GM12878 (cell line): ENCODE results near the gene CLDN25. TPM values are rescaled to one million over a fixed set of nuclear protein-coding genes. Genes with fewer than 3 reads are reported as not detected.

Experiments
- ATAC-seq: fragments of 200-7000 bp; cut with Tn5 transposase; 3 replicates; pipeline ENCODE4 v1.9.1; 2020; ENCODE audit warnings: mild to moderate bottlenecking, moderate library complexity
- BruUV-seq: library from RNA; stranded (reverse); fragments of 400-500 nt; replicated peaks from 2 replicates; lab custom pipeline; 2021; lab: Mats Ljungman, UMichigan
- CTCF ChIA-PET: fragments of 300-600 bp; sonication (Branson Sonifier 250); formaldehyde crosslinking; extraction: SDS; loops from one replicate; lab custom pipeline; 2021; ENCODE audit warnings: inconsistent platforms; lab: Yijun Ruan, JAX
- POLR2A ChIA-PET: fragments of 350-600 bp; formaldehyde crosslinking; extraction: SDS; loops from one replicate; lab custom pipeline; 2021; ENCODE audit warnings: inconsistent platforms; lab: Charles Lee
- RAD21 ChIA-PET: fragments of 300-600 bp; sonication (Branson Sonifier 250); formaldehyde crosslinking; loops from one replicate; lab custom pipeline; 2023; ENCODE audit warnings: antibody characterized with exemption; ENCODE audit not compliant: unreplicated experiment; lab: Charles Lee
- SMC1A ChIA-PET: fragments of 300-600 bp; sonication (Branson Sonifier 250); formaldehyde crosslinking; loops from one replicate; lab custom pipeline; 2023; ENCODE audit not compliant: unreplicated experiment, uncharacterized antibody; lab: Charles Lee
- DNase-seq: peaks from one replicate; pipeline ENCODE4 v3.0.0-alpha.2; 2011; ENCODE audit warnings: low read depth, low spot score
- FAIRE-seq: peaks from 3 replicates; lab custom pipeline; 2011; peaks lifted over from hg19 to GRCh38; lab: Jason Lieb, UNC
- H2AFZ ChIP-seq: 2 replicates; pipeline ENCODE4 v1.6.0; 2011; ENCODE audit warnings: low read depth, low read length, control low read depth; ENCODE audit not compliant: control insufficient read depth
- H3K27ac ChIP-seq: 2 replicates; pipeline ENCODE4 v1.5.1; 2011; ENCODE audit warnings: control low read depth; ENCODE audit not compliant: control insufficient read depth, insufficient read depth
- H3K27me3 ChIP-seq, 2 experiments: replicated peaks in 1 of 2; 2 replicates each; pipeline versions ENCODE4 v1.6.0 to v1.6.1; 2011; ENCODE audit warnings: low read length in 1 of 2; ENCODE audit not compliant: control insufficient read depth in 2 of 2, insufficient read depth in 2 of 2
- H3K36me3 ChIP-seq, 2 experiments: 2 replicates each; pipeline ENCODE4 v1.5.1; 2011; ENCODE audit warnings: low read length in 1 of 2; ENCODE audit not compliant: control insufficient read depth in 2 of 2, insufficient read depth in 2 of 2
- H3K4me1 ChIP-seq: 2 replicates; pipeline ENCODE4 v1.6.1; 2011; ENCODE audit warnings: mild to moderate bottlenecking, low read length, moderate library complexity, mixed read lengths; ENCODE audit not compliant: control insufficient read depth, insufficient read depth
- H3K4me2 ChIP-seq: 2 replicates; pipeline ENCODE4 v1.6.0; 2011; ENCODE audit warnings: control low read depth; ENCODE audit not compliant: control insufficient read depth, insufficient read depth
- H3K4me3 ChIP-seq: fragments of 200-600 bp; sonication (generic); 2 replicates; pipeline ENCODE4 v1.5.1; 2016
- H3K79me2 ChIP-seq: 2 replicates; pipeline ENCODE4 v1.6.0; 2011; ENCODE audit warnings: low read length; ENCODE audit not compliant: control insufficient read depth, insufficient read depth
- H3K9ac ChIP-seq: 2 replicates; pipeline ENCODE4 v1.8.0; 2011; ENCODE audit warnings: low read length, control low read depth, mixed read lengths; ENCODE audit not compliant: control insufficient read depth, insufficient read depth
- H3K9me3 ChIP-seq: replicated peaks from 3 replicates; pipeline ENCODE4 v1.5.1; 2011; ENCODE audit warnings: mild to moderate bottlenecking, low read length; ENCODE audit not compliant: control insufficient read depth, insufficient read depth
- H4K20me1 ChIP-seq: 2 replicates; pipeline ENCODE4 v1.6.0; 2011; ENCODE audit not compliant: control insufficient read depth, insufficient read depth
- HDGF ChIP-seq: fragments of 450-650 bp; IDR thresholded peaks from 2 replicates; pipeline ENCODE4 v1.6.1; 2016; ENCODE audit warnings: antibody characterized with exemption
- MTA3 ChIP-seq: IDR thresholded peaks from 2 replicates; pipeline ENCODE4 v1.6.1; 2012; ENCODE audit warnings: low read length, inconsistent platforms, borderline replicate concordance
- NRF1 ChIP-seq: conservative IDR thresholded peaks from 2 replicates; pipeline ENCODE4 v1.6.1; 2011; ENCODE audit warnings: mild to moderate bottlenecking, low read depth, low read length, improper control_type of control experiment
- RAD21 ChIP-seq: IDR thresholded peaks from 2 replicates; pipeline ENCODE4 v1.6.1; 2011; ENCODE audit warnings: mild to moderate bottlenecking, low read depth, low read length, moderate library complexity; ENCODE audit not compliant: insufficient read depth
- SMC3 ChIP-seq: IDR thresholded peaks from 2 replicates; pipeline ENCODE4 v1.6.1; 2011; ENCODE audit warnings: low read length, improper control_type of control experiment, borderline replicate concordance
- WGBS: methylation state at CpG from one replicate; pipeline ENCODE4 v1.1.6; 2016; ENCODE audit warnings: low lambda C conversion rate; ENCODE audit not compliant: insufficient replicate concordance, insufficient coverage; ENCODE audit errors: missing lambda C conversion rate; 5-methylcytosine and 5-hydroxymethylcytosine counted together
- in situ Hi-C: fragments of 300-500 bp; cut with MboI; formaldehyde crosslinking; loops from 9 replicates; pipeline ENCODE4 v1.14.3; 2018; ENCODE audit warnings: mixed read lengths
- intact Hi-C: fragments of 100-400 bp; cut with micrococcal nuclease; formaldehyde crosslinking; loops from one replicate; pipeline ENCODE4 v1.14.2; 2022; ENCODE audit not compliant: unreplicated experiment
- polyA plus RNA-seq, 11 experiments: library from polyadenylated mRNA; depleted of rRNA in 4 of 11; unstranded in 6 of 11; stranded (reverse) in 5 of 11; fragments of >200 nt; fragmentation: Nextera tagmentation in 4 of 11; fragmentation: Illumina TruSeq in 1 of 11; extraction: Ambion mirVana in 4 of 11; extraction: Trizol in 1 of 11; gene quantifications; 1 replicate in 1 of 11; 2 replicates in 10 of 11; pipeline versions ENCODE4 v1.2.1 to v1.2.3, GENCODE V29; 2011 to 2016; ENCODE audit warnings: inconsistent platforms in 2 of 11, missing spikeins in 2 of 11, low read depth in 1 of 11
- total RNA-seq, 4 experiments: library from RNA; depleted of rRNA in 3 of 4; stranded (reverse); fragments of >200 nt in 3 of 4; fragmentation: Illumina TruSeq in 1 of 4; extraction: Trizol in 1 of 4; gene quantifications; 2 replicates each; pipeline versions ENCODE4 v1.2.1 to v1.2.3, GENCODE V29; 2013 to 2021
- TF ChIP-seq, protein P1 (sequence below): IDR thresholded peaks from 2 replicates; pipeline ENCODE4 v1.6.1; 2012; ENCODE audit warnings: improper control_type of control experiment, low read depth, low read length; ENCODE audit not compliant: insufficient replicate concordance
- TF ChIP-seq, protein P2 (sequence below), 3 experiments: IDR thresholded peaks in 2 of 3; conservative IDR thresholded peaks in 1 of 3; 2 replicates each; pipeline ENCODE4 v1.5.1; 2011; ENCODE audit warnings: low read depth in 3 of 3, low read length in 3 of 3, mild to moderate bottlenecking in 3 of 3, control low read depth in 2 of 3, moderate library complexity in 2 of 3, inconsistent platforms in 1 of 3, mixed read lengths in 1 of 3; ENCODE audit not compliant: control insufficient read depth in 2 of 3, insufficient read depth in 1 of 3; ENCODE audit errors: extremely low read depth in 1 of 3

CLDN25 gene
- total and polyA plus RNA-seq, 10 of the 15 experiments (the other 5 are each of a cell fraction or from before 2014, with no cell fraction given): not detected

DNA sequence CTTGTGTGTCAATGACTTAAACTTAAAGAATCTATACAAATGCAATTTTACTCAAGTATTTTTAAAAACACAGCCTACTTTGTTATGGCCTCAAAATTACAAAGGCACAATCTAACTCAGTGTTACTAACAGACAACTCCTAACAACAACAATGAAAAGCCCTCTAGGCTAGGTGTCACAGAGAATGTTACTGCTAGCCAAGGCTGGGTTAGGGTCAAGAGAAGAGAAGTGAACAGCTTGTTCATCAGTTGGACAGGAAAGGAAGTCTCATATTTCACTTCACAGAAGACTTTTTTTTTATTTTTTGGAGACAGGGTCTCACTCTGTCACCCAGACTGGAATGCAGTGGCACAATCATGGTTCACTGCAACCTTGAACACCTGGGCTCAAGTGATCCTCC lies 26.0 kb downstream of the CLDN25 start:
- TF ChIP-seq HDGF: no peak
- in situ Hi-C loops: loop anchor here (10.0 kb wide), 1 partner anchor 459 kb away; no protein-coding TSS in a partner anchor
- ChIA-PET CTCF (interaction anchor here (0.7 to 4.2 kb wide), 13 partner anchors 9 to 456 kb away, joined by 3 to 28 read pairs (median 6); partner anchors contain the start of gene ZW10), RAD21 (interaction anchor here (1.0 to 2.7 kb wide), 3 partner anchors 10 to 455 kb away, joined by 3 to 7 read pairs (median 5); no protein-coding TSS in a partner anchor), SMC1A (interaction anchor here (1.6 to 3.7 kb wide), 3 partner anchors 26 to 455 kb away, joined by 4 to 12 read pairs (median 7); no protein-coding TSS in a partner anchor), POLR2A (interaction anchor here (0.5 kb wide), 1 partner anchor 69 kb away, joined by 3 read pairs; no protein-coding TSS in a partner anchor)
- H3K27me3 ChIP-seq: no peaks in the 10 kb centered on the region
- DNase-seq (no peak), ATAC-seq (no peak), FAIRE-seq (no peak)
- no peaks in the 10 kb centered on the region for H3K4me1 ChIP-seq
- no peak overlapping the region for H2AFZ ChIP-seq
- no peak overlapping the region for H3K9ac ChIP-seq
- peaks cover 5 to 21% of the 10 kb centered on the region in 2 experiments for H3K36me3 ChIP-seq
- BruUV-seq: no TSS peak
- H3K9me3 ChIP-seq: no peaks in the 10 kb centered on the region
- no peak overlapping the region for H3K27ac ChIP-seq
- no peak overlapping the region for H3K4me2 ChIP-seq
- H3K79me2 ChIP-seq: no peaks in the 10 kb centered on the region
- no peak overlapping the region for H3K4me3 ChIP-seq
- intact Hi-C loops: loop anchor here (5.0 kb wide), 1 partner anchor 457 kb away; no protein-coding TSS in a partner anchor
- H4K20me1 ChIP-seq: no peaks in the 10 kb centered on the region

DNA sequence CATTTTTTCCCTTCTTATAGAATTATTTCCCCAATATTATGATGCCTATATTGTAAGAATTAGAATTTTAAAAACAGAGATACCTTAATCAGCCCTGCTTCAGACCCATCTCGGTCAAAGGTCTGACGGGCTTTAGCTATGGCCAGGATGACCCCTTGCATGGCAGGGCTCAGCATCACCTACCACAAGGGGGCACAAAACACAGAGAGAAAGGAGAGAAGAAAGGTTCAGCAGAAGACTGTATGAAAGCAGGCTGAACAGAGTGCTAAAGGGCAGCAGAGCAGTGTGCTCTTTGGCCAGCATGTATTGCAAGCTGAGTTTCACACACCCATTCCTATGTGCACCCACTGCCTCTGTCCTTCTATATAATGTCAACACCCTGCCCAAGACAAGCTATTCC lies 26.8 kb downstream of the CLDN25 start:
- in situ Hi-C loops: loop anchor here (10.0 kb wide), 1 partner anchor 458 kb away; no protein-coding TSS in a partner anchor
- H3K79me2 ChIP-seq: no peaks in the 10 kb centered on the region
- H3K36me3 ChIP-seq: peaks cover 5 to 21% of the 10 kb centered on the region in 2 experiments
- BruUV-seq: no TSS peak
- DNase-seq: no peak
- TF ChIP-seq SMC3 (peak; percentile 58), NRF1 (no peak), RAD21 (peak; percentile 53), MTA3 (no peak)
- TF ChIP-seq, protein P1, sequence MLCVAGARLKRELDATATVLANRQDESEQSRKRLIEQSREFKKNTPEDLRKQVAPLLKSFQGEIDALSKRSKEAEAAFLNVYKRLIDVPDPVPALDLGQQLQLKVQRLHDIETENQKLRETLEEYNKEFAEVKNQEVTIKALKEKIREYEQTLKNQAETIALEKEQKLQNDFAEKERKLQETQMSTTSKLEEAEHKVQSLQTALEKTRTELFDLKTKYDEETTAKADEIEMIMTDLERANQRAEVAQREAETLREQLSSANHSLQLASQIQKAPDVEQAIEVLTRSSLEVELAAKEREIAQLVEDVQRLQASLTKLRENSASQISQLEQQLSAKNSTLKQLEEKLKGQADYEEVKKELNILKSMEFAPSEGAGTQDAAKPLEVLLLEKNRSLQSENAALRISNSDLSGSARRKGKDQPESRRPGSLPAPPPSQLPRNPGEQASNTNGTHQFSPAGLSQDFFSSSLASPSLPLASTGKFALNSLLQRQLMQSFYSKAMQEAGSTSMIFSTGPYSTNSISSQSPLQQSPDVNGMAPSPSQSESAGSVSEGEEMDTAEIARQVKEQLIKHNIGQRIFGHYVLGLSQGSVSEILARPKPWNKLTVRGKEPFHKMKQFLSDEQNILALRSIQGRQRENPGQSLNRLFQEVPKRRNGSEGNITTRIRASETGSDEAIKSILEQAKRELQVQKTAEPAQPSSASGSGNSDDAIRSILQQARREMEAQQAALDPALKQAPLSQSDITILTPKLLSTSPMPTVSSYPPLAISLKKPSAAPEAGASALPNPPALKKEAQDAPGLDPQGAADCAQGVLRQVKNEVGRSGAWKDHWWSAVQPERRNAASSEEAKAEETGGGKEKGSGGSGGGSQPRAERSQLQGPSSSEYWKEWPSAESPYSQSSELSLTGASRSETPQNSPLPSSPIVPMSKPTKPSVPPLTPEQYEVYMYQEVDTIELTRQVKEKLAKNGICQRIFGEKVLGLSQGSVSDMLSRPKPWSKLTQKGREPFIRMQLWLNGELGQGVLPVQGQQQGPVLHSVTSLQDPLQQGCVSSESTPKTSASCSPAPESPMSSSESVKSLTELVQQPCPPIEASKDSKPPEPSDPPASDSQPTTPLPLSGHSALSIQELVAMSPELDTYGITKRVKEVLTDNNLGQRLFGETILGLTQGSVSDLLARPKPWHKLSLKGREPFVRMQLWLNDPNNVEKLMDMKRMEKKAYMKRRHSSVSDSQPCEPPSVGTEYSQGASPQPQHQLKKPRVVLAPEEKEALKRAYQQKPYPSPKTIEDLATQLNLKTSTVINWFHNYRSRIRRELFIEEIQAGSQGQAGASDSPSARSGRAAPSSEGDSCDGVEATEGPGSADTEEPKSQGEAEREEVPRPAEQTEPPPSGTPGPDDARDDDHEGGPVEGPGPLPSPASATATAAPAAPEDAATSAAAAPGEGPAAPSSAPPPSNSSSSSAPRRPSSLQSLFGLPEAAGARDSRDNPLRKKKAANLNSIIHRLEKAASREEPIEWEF: no peak
- TF ChIP-seq, protein P2, sequence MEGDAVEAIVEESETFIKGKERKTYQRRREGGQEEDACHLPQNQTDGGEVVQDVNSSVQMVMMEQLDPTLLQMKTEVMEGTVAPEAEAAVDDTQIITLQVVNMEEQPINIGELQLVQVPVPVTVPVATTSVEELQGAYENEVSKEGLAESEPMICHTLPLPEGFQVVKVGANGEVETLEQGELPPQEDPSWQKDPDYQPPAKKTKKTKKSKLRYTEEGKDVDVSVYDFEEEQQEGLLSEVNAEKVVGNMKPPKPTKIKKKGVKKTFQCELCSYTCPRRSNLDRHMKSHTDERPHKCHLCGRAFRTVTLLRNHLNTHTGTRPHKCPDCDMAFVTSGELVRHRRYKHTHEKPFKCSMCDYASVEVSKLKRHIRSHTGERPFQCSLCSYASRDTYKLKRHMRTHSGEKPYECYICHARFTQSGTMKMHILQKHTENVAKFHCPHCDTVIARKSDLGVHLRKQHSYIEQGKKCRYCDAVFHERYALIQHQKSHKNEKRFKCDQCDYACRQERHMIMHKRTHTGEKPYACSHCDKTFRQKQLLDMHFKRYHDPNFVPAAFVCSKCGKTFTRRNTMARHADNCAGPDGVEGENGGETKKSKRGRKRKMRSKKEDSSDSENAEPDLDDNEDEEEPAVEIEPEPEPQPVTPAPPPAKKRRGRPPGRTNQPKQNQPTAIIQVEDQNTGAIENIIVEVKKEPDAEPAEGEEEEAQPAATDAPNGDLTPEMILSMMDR (IDR thresholded peaks at IDR 0.05 in 2 of 3, conservative IDR thresholded peaks at IDR 0.05 in 1 of 3; ENCODE audit: control insufficient read depth in 2 of 3, extremely low read depth in 1 of 3, insufficient read depth in 1 of 3, low read depth in 3 of 3, low read length in 3 of 3): peak; percentile 51 to 67 (median 55)
- TF ChIP-seq, all 136 proteins: peak for 3
- H3K27ac ChIP-seq: no peak overlapping the region
- no peaks in the 10 kb centered on the region for H3K4me1 ChIP-seq
- H2AFZ ChIP-seq: no peak overlapping the region
- ChIA-PET RAD21 (interaction anchor here (0.6 to 2.7 kb wide), 5 partner anchors 9 to 454 kb away, joined by 3 to 7 read pairs (median 3); no protein-coding TSS in a partner anchor), CTCF (interaction anchor here (0.7 to 4.2 kb wide), 16 partner anchors 10 to 456 kb away, joined by 3 to 28 read pairs (median 4); no protein-coding TSS in a partner anchor), SMC1A (interaction anchor here (0.6 to 3.7 kb wide), 7 partner anchors 10 to 1396 kb away, joined by 3 to 12 read pairs (median 3); no protein-coding TSS in a partner anchor), POLR2A (interaction anchor here (0.6 to 0.7 kb wide), 2 partner anchors 70 to 1583 kb away, joined by 4 to 8 read pairs; no protein-coding TSS in a partner anchor)
- H4K20me1 ChIP-seq: no peaks in the 10 kb centered on the region
- FAIRE-seq (no peak), ATAC-seq (peak; percentile 83)
- intact Hi-C loops: loop anchor here (5.0 kb wide), 1 partner anchor 456 kb away; no protein-coding TSS in a partner anchor
- no peak overlapping the region for H3K9ac ChIP-seq
- 82% methylated on average over 2 of the region's 2 CpGs for WGBS
- no peaks in the 10 kb centered on the region for H3K27me3 ChIP-seq
- no peak overlapping the region for H3K4me3 ChIP-seq
- H3K9me3 ChIP-seq: no peaks in the 10 kb centered on the region
- no peak overlapping the region for H3K4me2 ChIP-seq
